Smooth muscle cell (in vitro differentiated cells): ENCODE results near the gene RNF152. TPM values are rescaled to one million over a fixed set of nuclear protein-coding genes. Genes with fewer than 3 reads are reported as not detected.
A peak's percentile ranks its signal among the peaks of the same experiment; 100 is the strongest.

Experiments used
- DNase-seq: peaks from one replicate; lab custom pipeline; 2025; ENCODE audit not compliant: unreplicated experiment; lab: John Stamatoyannopoulos, UW
- H2AFZ ChIP-seq: fragments of 200-600 bp; sonication (generic); 2 replicates; pipeline ENCODE4 v1.6.0; 2016; ENCODE audit warnings: antibody characterized with exemption, low read depth, mild to moderate bottlenecking
- H3F3A ChIP-seq: fragments of 200-600 bp; sonication (generic); 2 replicates; pipeline ENCODE4 v1.6.0; 2017; ENCODE audit warnings: antibody characterized with exemption, low read depth
- H3K27ac ChIP-seq: fragments of 200-600 bp; sonication (generic); 2 replicates; pipeline ENCODE4 v1.5.1; 2016; ENCODE audit warnings: low read depth, mild to moderate bottlenecking
- H3K27me3 ChIP-seq: fragments of 200-600 bp; sonication (generic); 2 replicates; pipeline ENCODE4 v1.6.1; 2016; ENCODE audit warnings: low read depth, mild to moderate bottlenecking
- H3K36me3 ChIP-seq: fragments of 200-600 bp; sonication (generic); 2 replicates; pipeline ENCODE4 v1.5.1; 2016; ENCODE audit warnings: low read depth
- H3K4me1 ChIP-seq: fragments of 200-600 bp; sonication (generic); 2 replicates; pipeline ENCODE4 v1.5.1; 2016; ENCODE audit warnings: low read depth
- H3K4me2 ChIP-seq: fragments of 200-600 bp; sonication (generic); 2 replicates; pipeline ENCODE4 v1.6.0; 2016; ENCODE audit warnings: mild to moderate bottlenecking
- H3K4me3 ChIP-seq: fragments of 200-600 bp; sonication (generic); 2 replicates; pipeline ENCODE4 v1.5.1; 2016; ENCODE audit warnings: mild to moderate bottlenecking
- H3K79me2 ChIP-seq: fragments of 200-600 bp; sonication (generic); 2 replicates; pipeline ENCODE4 v1.6.0; 2016; ENCODE audit warnings: low read depth, mild to moderate bottlenecking
- H3K9ac ChIP-seq: fragments of 200-600 bp; sonication (generic); 2 replicates; pipeline ENCODE4 v1.6.0; 2016; ENCODE audit warnings: low read depth
- H3K9me3 ChIP-seq: fragments of 200-600 bp; sonication (generic); replicated peaks from 2 replicates; pipeline ENCODE4 v1.5.1; 2016; ENCODE audit warnings: low read depth
- H4K20me1 ChIP-seq: fragments of 200-600 bp; sonication (generic); 2 replicates; pipeline ENCODE4 v1.6.0; 2016; ENCODE audit warnings: low read depth
- WGBS: methylation state at CpG from one replicate; pipeline ENCODE4 v1.1.7; 2016; ENCODE audit warnings: low lambda C conversion rate; 5-methylcytosine and 5-hydroxymethylcytosine counted together
- polyA plus RNA-seq: library from polyadenylated mRNA; unstranded; fragments of >200 nt; fragmentation: Nextera tagmentation; extraction: Ambion mirVana; gene quantifications from 2 replicates; pipeline ENCODE4 v1.2.1, GENCODE V29; 2016
- total RNA-seq: library from RNA; depleted of rRNA; stranded (reverse); fragments of >200 nt; gene quantifications from 2 replicates; pipeline ENCODE4 v1.2.3, GENCODE V29; 2014
- TF ChIP-seq, protein P1 (sequence below): fragments of 200-600 bp; sonication (generic); IDR thresholded peaks from 2 replicates; pipeline ENCODE4 v1.5.1; 2017; ENCODE audit warnings: borderline replicate concordance, mild to moderate bottlenecking, antibody characterized with exemption; ENCODE audit not compliant: insufficient read depth, poor library complexity, severe bottlenecking

Gene RNF152
- total and polyA plus RNA-seq, 2 experiments from 2014 or later, result 10.6 to 56.6 TPM

GRCh38 chr18:61924550-61924949, 31.7 kb upstream of the RNF152 start:
- Histone ChIP-seq H3K9me3 (no peaks in the 10 kb centered on the region), H4K20me1 (no peaks in the 10 kb centered on the region), H3K4me3 (no peak overlapping the region), H2AFZ (no peak overlapping the region), H3K27me3 (no peaks in the 10 kb centered on the region), H3K36me3 (no peaks in the 10 kb centered on the region), H3K79me2 (no peaks in the 10 kb centered on the region), H3K9ac (no peak overlapping the region), H3K27ac (no peak overlapping the region), H3K4me2 (no peak overlapping the region), H3K4me1 (peaks cover under 1% of the 10 kb centered on the region), H3F3A (no peaks in the 10 kb centered on the region)
- TF ChIP-seq, protein P1, sequence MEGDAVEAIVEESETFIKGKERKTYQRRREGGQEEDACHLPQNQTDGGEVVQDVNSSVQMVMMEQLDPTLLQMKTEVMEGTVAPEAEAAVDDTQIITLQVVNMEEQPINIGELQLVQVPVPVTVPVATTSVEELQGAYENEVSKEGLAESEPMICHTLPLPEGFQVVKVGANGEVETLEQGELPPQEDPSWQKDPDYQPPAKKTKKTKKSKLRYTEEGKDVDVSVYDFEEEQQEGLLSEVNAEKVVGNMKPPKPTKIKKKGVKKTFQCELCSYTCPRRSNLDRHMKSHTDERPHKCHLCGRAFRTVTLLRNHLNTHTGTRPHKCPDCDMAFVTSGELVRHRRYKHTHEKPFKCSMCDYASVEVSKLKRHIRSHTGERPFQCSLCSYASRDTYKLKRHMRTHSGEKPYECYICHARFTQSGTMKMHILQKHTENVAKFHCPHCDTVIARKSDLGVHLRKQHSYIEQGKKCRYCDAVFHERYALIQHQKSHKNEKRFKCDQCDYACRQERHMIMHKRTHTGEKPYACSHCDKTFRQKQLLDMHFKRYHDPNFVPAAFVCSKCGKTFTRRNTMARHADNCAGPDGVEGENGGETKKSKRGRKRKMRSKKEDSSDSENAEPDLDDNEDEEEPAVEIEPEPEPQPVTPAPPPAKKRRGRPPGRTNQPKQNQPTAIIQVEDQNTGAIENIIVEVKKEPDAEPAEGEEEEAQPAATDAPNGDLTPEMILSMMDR, result no peak
- WGBS, result 76% methylated on average over 5 of the region's 5 CpGs
- DNase-seq, result no peak

- DNase-seq, result no peak
- H3F3A ChIP-seq, result no peaks in the 10 kb centered on the region
- H3K27ac ChIP-seq, result peak overlapping the region; percentile 19
- no peak overlapping the region for H3K4me2 ChIP-seq
- no peak overlapping the region for H2AFZ ChIP-seq
- WGBS, result 71% methylated on average over 3 of the region's 3 CpGs
- no peaks in the 10 kb centered on the region for H4K20me1 ChIP-seq
- no peaks in the 10 kb centered on the region for H3K27me3 ChIP-seq
- H3K79me2 ChIP-seq, result no peaks in the 10 kb centered on the region
- H3K36me3 ChIP-seq, result no peaks in the 10 kb centered on the region
- TF ChIP-seq, protein P1, result no peak
- H3K4me1 ChIP-seq, result no peaks in the 10 kb centered on the region
- no peaks in the 10 kb centered on the region for H3K9me3 ChIP-seq
- no peak overlapping the region for H3K9ac ChIP-seq
- H3K4me3 ChIP-seq, result no peak overlapping the region
Measured at GRCh38 chr18:61922435-61922834, 29.6 kb upstream of the RNF152 start.

- 74% methylated on average over 17 of the region's 17 CpGs for WGBS
- no peak overlapping the region for H3K4me2 ChIP-seq
- TF ChIP-seq, protein P1, result no peak
- H3K27ac ChIP-seq, result no peak overlapping the region
- no peak overlapping the region for H3K9ac ChIP-seq
- no peak overlapping the region for H3K4me3 ChIP-seq
- H3K27me3 ChIP-seq, result no peaks in the 10 kb centered on the region
- no peaks in the 10 kb centered on the region for H3F3A ChIP-seq
- no peaks in the 10 kb centered on the region for H3K79me2 ChIP-seq
- H2AFZ ChIP-seq, result peak overlapping the region; percentile 14
- H3K36me3 ChIP-seq, result no peaks in the 10 kb centered on the region
- H3K4me1 ChIP-seq, result no peaks in the 10 kb centered on the region
- no peaks in the 10 kb centered on the region for H3K9me3 ChIP-seq
- DNase-seq, result no peak
- H4K20me1 ChIP-seq, result no peaks in the 10 kb centered on the region
Measured at GRCh38 chr18:61921621-61922235, 28.9 kb upstream of the RNF152 start.

GRCh38 chr18:61917818-61918217, 25.0 kb upstream of the RNF152 start:
- Histone ChIP-seq H3F3A (no peaks in the 10 kb centered on the region), H3K4me1 (no peaks in the 10 kb centered on the region), H3K4me3 (no peak overlapping the region), H2AFZ (no peak overlapping the region), H4K20me1 (no peaks in the 10 kb centered on the region), H3K27ac (no peak overlapping the region), H3K79me2 (no peaks in the 10 kb centered on the region), H3K4me2 (no peak overlapping the region), H3K9me3 (no peaks in the 10 kb centered on the region), H3K9ac (no peak overlapping the region), H3K27me3 (no peaks in the 10 kb centered on the region), H3K36me3 (no peaks in the 10 kb centered on the region)
- no peak for DNase-seq
- TF ChIP-seq, protein P1, result no peak
- WGBS, result 83% methylated on average over 2 of the region's 2 CpGs
